Right cardiac atrium (tissue), 5 donors: ENCODE measurements around the gene ZDHHC13. TPM values are rescaled to one million over a fixed set of nuclear protein-coding genes. Genes with fewer than 3 reads are reported as not detected.
A peak's percentile ranks its signal among the peaks of the same experiment; 100 is the strongest.

Experiments
- ATAC-seq, 2 donors: fragments of 200-7000 bp; cut with Tn5 transposase; one replicate each; pipeline versions ENCODE4 v1.8.0 to v1.9.1; 2020; ENCODE audit warnings: moderate library complexity in 2 of 2, mild to moderate bottlenecking in 1 of 2
- DNase-seq, 3 donors: peaks; one replicate each; pipeline ENCODE4 v3.0.0-alpha.2; 2020
- H3K27ac ChIP-seq: one replicate; pipeline ENCODE4 v1.5.1; 2013; ENCODE audit warnings: mild to moderate bottlenecking, low read length, control low read depth, moderate library complexity
- H3K27me3 ChIP-seq: one replicate; pipeline ENCODE4 v1.6.1; 2013; ENCODE audit not compliant: control insufficient read depth, insufficient read depth
- H3K4me1 ChIP-seq: one replicate; pipeline ENCODE4 v1.6.1; 2013; ENCODE audit warnings: low read length; ENCODE audit not compliant: control insufficient read depth, insufficient read depth
- H3K4me3 ChIP-seq: one replicate; pipeline ENCODE4 v1.5.1; 2013; ENCODE audit warnings: low read length, control low read depth
- H3K9me3 ChIP-seq: one replicate; pipeline ENCODE4 v1.6.1; 2013; ENCODE audit warnings: low read length; ENCODE audit not compliant: control insufficient read depth
- WGBS: extraction: QIAGEN DNeasy Blood & Tissue Kit; methylation state at CpG from one replicate; pipeline ENCODE4 v1.1.7; 2013; 5-methylcytosine and 5-hydroxymethylcytosine counted together
- intact Hi-C, 4 donors: fragments of 100-400 bp; cut with DNase I; formaldehyde crosslinking; loops; one replicate each; pipeline versions ENCODE4 v1.11.0 to v1.14.0; 2022 to 2023
- polyA plus RNA-seq: library from polyadenylated mRNA; stranded (reverse); fragments of 200-250 nt; gene quantifications from one replicate; pipeline ENCODE4 v1.2.3, GENCODE V29; 2013
- total RNA-seq, 4 donors: library from RNA; stranded (reverse); fragmentation: NEBNext Ultra II Directional; extraction: Animal tissue kit (Norgen Biotek cat#: 25700); gene quantifications; one replicate each; pipeline ENCODE4 v1.2.1, GENCODE V29; 2021
- donor health status: healthy with polysubstance abuse.
- donor health status: DM: no; HTN: yes; CAD: no.
- donor health status: DM: no; HTN: no; CAD: no.
- donor health status: DM: no; HTN: yes; CAD: no; lungs with severe emphysema.
- donor health status: DM: yes; HTN: yes; CAD: no.

ZDHHC13 gene
- total and polyA plus RNA-seq, 5 donors, result 10.7 to 15.5 (median 11.4) TPM

- Histone ChIP-seq H3K27me3 (no peaks in the 10 kb centered on the region), H3K4me1 (no peaks in the 10 kb centered on the region), H3K9me3 (no peaks in the 10 kb centered on the region), H3K27ac (no peak overlapping the region), H3K4me3 (no peak overlapping the region)
- DNase-seq (peak in 2 of 3 donors; percentile 23 to 31), ATAC-seq (peak; percentile 28 to 47)
- 63% methylated on average over 6 of the region's 6 CpGs for WGBS
- intact Hi-C loops, result no loop called here
Measured at GRCh38 chr11:19080579-19080993, 36.4 kb upstream of the ZDHHC13 start.

- intact Hi-C loops, result no loop called here
- ATAC-seq, result no peak
- no peaks in the 10 kb centered on the region for H3K27me3 ChIP-seq
- no peak overlapping the region for H3K4me3 ChIP-seq
- no peaks in the 10 kb centered on the region for H3K4me1 ChIP-seq
- no peak overlapping the region for H3K27ac ChIP-seq
- no peaks in the 10 kb centered on the region for H3K9me3 ChIP-seq
- WGBS, result 91% methylated on average over 1 of the region's 1 CpG
- no peak for DNase-seq
Measured at GRCh38 chr11:19083166-19083565, 33.8 kb upstream of the ZDHHC13 start.

GRCh38 chr11:19084661-19085315 lies 32.2 kb upstream of the ZDHHC13 start:
- no peak for ATAC-seq
- no peak for DNase-seq
- Histone ChIP-seq H3K4me1 (no peaks in the 10 kb centered on the region), H3K27ac (no peak overlapping the region), H3K9me3 (no peaks in the 10 kb centered on the region), H3K4me3 (no peak overlapping the region), H3K27me3 (no peaks in the 10 kb centered on the region)
- intact Hi-C loops, result no loop called here
- 62% methylated on average over 5 of the region's 5 CpGs for WGBS

GRCh38 chr11:19087658-19088057 lies 29.3 kb upstream of the ZDHHC13 start:
- no peak overlapping the region for H3K27ac ChIP-seq
- no peaks in the 10 kb centered on the region for H3K4me1 ChIP-seq
- no peak overlapping the region for H3K4me3 ChIP-seq
- ATAC-seq, result peak; percentile 36 to 76
- intact Hi-C loops, result no loop called here
- 66% methylated on average over 8 of the region's 8 CpGs for WGBS
- DNase-seq, result no peak
- no peaks in the 10 kb centered on the region for H3K27me3 ChIP-seq
- no peaks in the 10 kb centered on the region for H3K9me3 ChIP-seq

- no peak for ATAC-seq
- WGBS, result 69% methylated on average over 4 of the region's 4 CpGs
Measured at GRCh38 chr11:19088791-19089190, 28.2 kb upstream of the ZDHHC13 start.

GRCh38 chr11:19089421-19089820 lies 27.5 kb upstream of the ZDHHC13 start:
- ATAC-seq, result no peak
- intact Hi-C loops, result no loop called here
- H3K4me3 ChIP-seq, result no peak overlapping the region
- WGBS, result 92% methylated on average over 5 of the region's 5 CpGs
- no peak overlapping the region for H3K27ac ChIP-seq
- H3K4me1 ChIP-seq, result no peaks in the 10 kb centered on the region
- no peaks in the 10 kb centered on the region for H3K27me3 ChIP-seq
- DNase-seq, result no peak
- no peaks in the 10 kb centered on the region for H3K9me3 ChIP-seq

More at GRCh38 chr11:19088791-19089190, 28.2 kb upstream of the ZDHHC13 start:
- Histone ChIP-seq H3K4me1 (no peaks in the 10 kb centered on the region), H3K4me3 (no peak overlapping the region), H3K27me3 (no peaks in the 10 kb centered on the region), H3K9me3 (no peaks in the 10 kb centered on the region), H3K27ac (no peak overlapping the region)
- DNase-seq, result no peak
- intact Hi-C loops, result no loop called here

- 70% methylated on average over 1 of the region's 1 CpG for WGBS
- no peak overlapping the region for H3K27ac ChIP-seq
- no peaks in the 10 kb centered on the region for H3K9me3 ChIP-seq
- ATAC-seq, result no peak
- H3K4me3 ChIP-seq, result no peak overlapping the region
- intact Hi-C loops, result no loop called here
- H3K27me3 ChIP-seq, result no peaks in the 10 kb centered on the region
- H3K4me1 ChIP-seq, result no peaks in the 10 kb centered on the region
- DNase-seq, result no peak
Measured at GRCh38 chr11:19091366-19091765, 25.6 kb upstream of the ZDHHC13 start.

- no peak overlapping the region for H3K27ac ChIP-seq
- H3K27me3 ChIP-seq, result no peaks in the 10 kb centered on the region
- DNase-seq (no peak), ATAC-seq (no peak)
- no peak overlapping the region for H3K4me3 ChIP-seq
- intact Hi-C loops, result no loop called here
- no peaks in the 10 kb centered on the region for H3K9me3 ChIP-seq
- H3K4me1 ChIP-seq, result no peaks in the 10 kb centered on the region
- WGBS, result 71% methylated on average over 3 of the region's 3 CpGs
Measured at GRCh38 chr11:19092342-19092741, 24.6 kb upstream of the ZDHHC13 start.

- no peaks in the 10 kb centered on the region for H3K4me1 ChIP-seq
- no peaks in the 10 kb centered on the region for H3K27me3 ChIP-seq
- H3K4me3 ChIP-seq, result no peak overlapping the region
- intact Hi-C loops, result no loop called here
- no peaks in the 10 kb centered on the region for H3K9me3 ChIP-seq
- DNase-seq, result no peak
- no peak for ATAC-seq
- no peak overlapping the region for H3K27ac ChIP-seq
- 95% methylated on average over 2 of the region's 2 CpGs for WGBS
Measured at GRCh38 chr11:19092850-19093249, 24.1 kb upstream of the ZDHHC13 start.

GRCh38 chr11:19093976-19094375 lies 23.0 kb upstream of the ZDHHC13 start:
- H3K4me1 ChIP-seq, result no peaks in the 10 kb centered on the region
- intact Hi-C loops, result no loop called here
- H3K9me3 ChIP-seq, result no peaks in the 10 kb centered on the region
- H3K27ac ChIP-seq, result no peak overlapping the region
- H3K27me3 ChIP-seq, result no peaks in the 10 kb centered on the region
- H3K4me3 ChIP-seq, result no peak overlapping the region
- WGBS, result 50% methylated on average over 4 of the region's 4 CpGs
- no peak for DNase-seq
- no peak for ATAC-seq

GRCh38 chr11:19094859-19095258 lies 22.1 kb upstream of the ZDHHC13 start:
- Histone ChIP-seq H3K9me3 (no peaks in the 10 kb centered on the region), H3K4me1 (no peaks in the 10 kb centered on the region), H3K27ac (no peak overlapping the region), H3K4me3 (no peak overlapping the region), H3K27me3 (no peaks in the 10 kb centered on the region)
- intact Hi-C loops, result no loop called here
- DNase-seq (no peak), ATAC-seq (no peak)
- 34% methylated on average over 2 of the region's 2 CpGs for WGBS

- Histone ChIP-seq H3K27ac (no peak overlapping the region), H3K4me1 (no peaks in the 10 kb centered on the region), H3K27me3 (no peaks in the 10 kb centered on the region), H3K4me3 (no peak overlapping the region), H3K9me3 (no peaks in the 10 kb centered on the region)
- intact Hi-C loops, result no loop called here
- 86% methylated on average over 3 of the region's 3 CpGs for WGBS
- ATAC-seq, result no peak
- no peak for DNase-seq
Measured at GRCh38 chr11:19099093-19099492, 17.9 kb upstream of the ZDHHC13 start.
